Esophagus muscularis mucosa (tissue), 4 donors: ENCODE data around the gene ZBTB33. TPM values are rescaled to one million over a fixed set of nuclear protein-coding genes. Genes with fewer than 3 reads are reported as not detected.

Source experiments
- DNase-seq: peaks from one replicate; pipeline ENCODE4 v3.0.0-alpha.2; 2017; ENCODE audit errors: extremely low spot score
- H3K27ac ChIP-seq, 4 donors: fragments of 200-600 bp; sonication (generic); replicated peaks in 1 of 4; 1 replicate in 3 of 4; 2 replicates in 1 of 4; pipeline ENCODE4 v1.5.1; 2016 to 2019; ENCODE audit warnings: mild to moderate bottlenecking in 1 of 4
- H3K27me3 ChIP-seq, 4 donors: fragments of 200-600 bp; sonication (generic); one replicate each; pipeline versions ENCODE4 v1.5.1 to v1.6.0; 2016 to 2019
- H3K36me3 ChIP-seq, 4 donors: fragments of 200-600 bp; sonication (generic); one replicate each; pipeline ENCODE4 v1.5.1; 2016 to 2019
- H3K4me1 ChIP-seq, 4 donors: fragments of 200-600 bp; sonication (generic); one replicate each; pipeline ENCODE4 v1.5.1; 2016 to 2019
- H3K4me3 ChIP-seq, 4 donors: fragments of 200-600 bp; sonication (generic); 1 replicate in 2 of 4; 2 replicates in 2 of 4; pipeline ENCODE4 v1.5.1; 2016 to 2019; ENCODE audit warnings: mild to moderate bottlenecking in 4 of 4, moderate library complexity in 1 of 4
- H3K9me3 ChIP-seq, 4 donors: fragments of 200-600 bp; sonication (generic); 1 replicate in 3 of 4; 2 replicates in 1 of 4; pipeline ENCODE4 v1.5.1; 2016 to 2019
- EP300 ChIP-seq: sonication (generic); formaldehyde crosslinking; IDR thresholded peaks from one replicate; pipeline ENCODE4 v1.6.1; 2017; ENCODE audit warnings: antibody characterized with exemption
- POLR2A ChIP-seq: fragments of 450-650 bp; IDR thresholded peaks from one replicate; pipeline ENCODE4 v1.6.1; 2017; ENCODE audit warnings: antibody characterized with exemption, moderate library complexity, mild to moderate bottlenecking, low read depth
- POLR2AphosphoS5 ChIP-seq, 2 donors: sonication (generic); formaldehyde crosslinking; IDR thresholded peaks; one replicate each; pipeline ENCODE4 v1.6.1; 2017; ENCODE audit warnings: antibody characterized with exemption in 2 of 2
- WGBS: methylation state at CpG from one replicate; pipeline ENCODE4 v1.1.5; 2018; 5-methylcytosine and 5-hydroxymethylcytosine counted together
- intact Hi-C: fragments of 100-400 bp; cut with DNase I; formaldehyde crosslinking; loops from one replicate; pipeline ENCODE4 v1.15.1; 2023
- total RNA-seq, 4 donors: library from RNA; depleted of rRNA; stranded (reverse); fragments of >200 nt; gene quantifications; one replicate each; pipeline versions ENCODE4 v1.1.0 to v1.2.1, GENCODE V29; 2016
- TF ChIP-seq, protein P1 (sequence below), 3 experiments: fragments of 200-600 bp in 2 of 3; fragments of 450-650 bp in 1 of 3; sonication (generic) in 2 of 3; IDR thresholded peaks; one replicate each; pipeline ENCODE4 v1.5.1; 2017 to 2019; ENCODE audit warnings: antibody characterized with exemption in 3 of 3, mild to moderate bottlenecking in 2 of 3, moderate library complexity in 1 of 3

Gene ZBTB33
- total RNA-seq, 4 donors from 2014 or later, result 7.9 to 9.1 (median 8.1) TPM

DNA sequence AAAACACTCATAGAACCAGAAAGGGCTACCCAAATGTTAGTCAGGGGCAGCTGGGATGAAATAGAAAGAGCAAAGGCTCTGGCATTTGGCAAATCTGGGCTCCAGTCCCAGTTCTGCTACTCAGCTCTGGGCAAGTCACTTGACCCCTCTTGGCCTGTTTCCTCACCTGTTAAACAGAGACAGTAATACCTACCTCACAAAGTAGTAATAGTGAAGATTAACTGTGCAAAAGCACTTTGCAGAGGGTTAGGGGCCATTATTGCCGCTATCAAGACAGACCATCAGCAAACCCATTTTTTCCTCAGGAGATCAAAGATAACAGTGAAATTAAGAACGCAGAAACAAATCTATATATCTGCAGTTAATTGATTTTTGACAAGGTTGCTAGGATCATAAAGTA is 20.6 kb downstream of the ZBTB33 start:
- Histone ChIP-seq H3K27ac (no peak overlapping the region), H3K9me3 (no peaks in the 10 kb centered on the region), H3K4me1 (peaks cover 0 to 15% (median 5%) of the 10 kb centered on the region in 4 donors), H3K27me3 (no peaks in the 10 kb centered on the region), H3K36me3 (no peaks in the 10 kb centered on the region), H3K4me3 (no peak overlapping the region)
- WGBS, result 79% methylated on average over 2 of the region's 2 CpGs
- no peak for DNase-seq
- intact Hi-C loops, result no loop called here
- TF ChIP-seq POLR2AphosphoS5 (IDR thresholded peaks at IDR 0.05) (no peak), POLR2A (no peak), EP300 (no peak)
- TF ChIP-seq, protein P1, sequence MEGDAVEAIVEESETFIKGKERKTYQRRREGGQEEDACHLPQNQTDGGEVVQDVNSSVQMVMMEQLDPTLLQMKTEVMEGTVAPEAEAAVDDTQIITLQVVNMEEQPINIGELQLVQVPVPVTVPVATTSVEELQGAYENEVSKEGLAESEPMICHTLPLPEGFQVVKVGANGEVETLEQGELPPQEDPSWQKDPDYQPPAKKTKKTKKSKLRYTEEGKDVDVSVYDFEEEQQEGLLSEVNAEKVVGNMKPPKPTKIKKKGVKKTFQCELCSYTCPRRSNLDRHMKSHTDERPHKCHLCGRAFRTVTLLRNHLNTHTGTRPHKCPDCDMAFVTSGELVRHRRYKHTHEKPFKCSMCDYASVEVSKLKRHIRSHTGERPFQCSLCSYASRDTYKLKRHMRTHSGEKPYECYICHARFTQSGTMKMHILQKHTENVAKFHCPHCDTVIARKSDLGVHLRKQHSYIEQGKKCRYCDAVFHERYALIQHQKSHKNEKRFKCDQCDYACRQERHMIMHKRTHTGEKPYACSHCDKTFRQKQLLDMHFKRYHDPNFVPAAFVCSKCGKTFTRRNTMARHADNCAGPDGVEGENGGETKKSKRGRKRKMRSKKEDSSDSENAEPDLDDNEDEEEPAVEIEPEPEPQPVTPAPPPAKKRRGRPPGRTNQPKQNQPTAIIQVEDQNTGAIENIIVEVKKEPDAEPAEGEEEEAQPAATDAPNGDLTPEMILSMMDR (IDR thresholded peaks at IDR 0.05), result no peak

DNA sequence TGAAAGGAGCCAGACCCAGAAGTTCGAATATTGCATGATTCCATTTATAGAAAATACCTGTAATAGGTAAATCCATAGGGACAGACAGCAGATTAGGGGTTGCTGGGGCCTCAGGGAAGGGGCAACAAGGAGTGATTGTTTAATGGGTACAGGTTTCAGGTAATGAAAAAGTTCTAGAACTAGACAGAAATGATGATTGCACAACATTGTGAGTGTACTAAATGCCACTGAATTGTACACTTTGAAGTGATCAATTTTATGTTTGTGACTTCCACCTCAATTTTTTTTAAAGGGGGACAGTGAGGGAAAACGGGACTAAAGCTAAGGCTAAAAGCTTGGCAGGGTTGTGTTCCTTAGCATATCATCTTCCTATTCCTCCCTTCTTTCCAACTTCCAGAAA is 23.5 kb downstream of the ZBTB33 start:
- no peaks in the 10 kb centered on the region for H3K27me3 ChIP-seq
- 43% methylated on average over 2 of the region's 2 CpGs for WGBS
- intact Hi-C loops, result no loop called here
- H3K4me1 ChIP-seq, result peaks cover 0 to 13% (median 4%) of the 10 kb centered on the region in 4 donors
- H3K27ac ChIP-seq, result no peak overlapping the region
- H3K9me3 ChIP-seq, result no peaks in the 10 kb centered on the region
- TF ChIP-seq POLR2A, result no peak
- TF ChIP-seq, protein P1 (IDR thresholded peaks at IDR 0.05), result no peak
- TF ChIP-seq EP300, result no peak
- no peak for TF ChIP-seq POLR2AphosphoS5 (IDR thresholded peaks at IDR 0.05)
- no peaks in the 10 kb centered on the region for H3K36me3 ChIP-seq
- no peak overlapping the region for H3K4me3 ChIP-seq
- DNase-seq, result no peak

- Histone ChIP-seq H3K9me3 (no peaks in the 10 kb centered on the region), H3K27me3 (no peaks in the 10 kb centered on the region), H3K4me3 (no peak overlapping the region), H3K4me1 (peaks cover 0 to 6% (median 0%) of the 10 kb centered on the region in 4 donors), H3K36me3 (no peaks in the 10 kb centered on the region), H3K27ac (no peak overlapping the region)
- no peak for DNase-seq
- 53% methylated on average over 2 of the region's 2 CpGs for WGBS
- TF ChIP-seq POLR2A (no peak), EP300 (no peak), POLR2AphosphoS5 (IDR thresholded peaks at IDR 0.05) (no peak)
- TF ChIP-seq, protein P1 (IDR thresholded peaks at IDR 0.05), result no peak
- intact Hi-C loops, result no loop called here
These were observed 24.3 kb downstream of the ZBTB33 start for GRCh38 chrX:120274958-120275357.

- Histone ChIP-seq H3K36me3 (no peaks in the 10 kb centered on the region), H3K4me3 (no peak overlapping the region), H3K27ac (no peak overlapping the region), H3K27me3 (no peaks in the 10 kb centered on the region), H3K9me3 (no peaks in the 10 kb centered on the region), H3K4me1 (no peaks in the 10 kb centered on the region)
- DNase-seq, result no peak
- TF ChIP-seq POLR2AphosphoS5 (IDR thresholded peaks at IDR 0.05) (no peak), EP300 (no peak)
- 72% methylated on average over 10 of the region's 10 CpGs for WGBS
- intact Hi-C loops, result no loop called here
These were observed 30.5 kb downstream of the ZBTB33 start for GRCh38 chrX:120281021-120281624.

DNA sequence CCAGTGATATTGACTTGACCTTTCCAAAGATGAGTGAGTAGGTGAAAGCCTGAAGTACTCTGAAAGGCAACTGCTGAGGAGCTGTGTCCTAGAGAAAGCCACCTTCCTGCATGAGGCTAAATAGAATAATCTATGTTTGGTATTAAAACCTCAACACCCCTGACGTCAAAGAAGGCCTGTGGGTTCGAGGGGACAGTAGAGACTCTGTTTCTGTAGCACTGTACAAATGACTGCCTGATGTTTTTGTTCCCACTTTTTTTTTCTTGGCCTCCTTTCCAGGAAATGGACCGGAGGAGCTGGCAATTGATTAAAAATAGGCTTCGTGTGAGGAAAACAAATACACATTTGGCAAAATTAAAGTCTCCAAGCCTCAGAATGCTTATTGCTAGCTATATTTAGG is 31.1 kb downstream of the ZBTB33 start:
- Histone ChIP-seq H3K9me3 (no peaks in the 10 kb centered on the region), H3K4me1 (no peaks in the 10 kb centered on the region), H3K27ac (no peak overlapping the region), H3K27me3 (no peaks in the 10 kb centered on the region), H3K4me3 (no peak overlapping the region), H3K36me3 (no peaks in the 10 kb centered on the region)
- DNase-seq, result no peak
- 56% methylated on average over 4 of the region's 4 CpGs for WGBS
- intact Hi-C loops, result no loop called here
- TF ChIP-seq POLR2AphosphoS5 (IDR thresholded peaks at IDR 0.05), result no peak
- TF ChIP-seq POLR2A, result no peak
- TF ChIP-seq EP300, result no peak
- TF ChIP-seq, protein P1 (IDR thresholded peaks at IDR 0.05), result no peak
